Endothelial cell (in vitro differentiated cells): ENCODE measurements around the gene OR2L8. TPM values are rescaled to one million over a fixed set of nuclear protein-coding genes. Genes with fewer than 3 reads are reported as not detected.
"Not testable (repeated sequence)": the region's sequence is repeated elsewhere in the genome, so short reads cannot be mapped to it uniquely, and the experiment has no call there.

Experiments used
- DNase-seq: peaks from one replicate; pipeline ENCODE4 v3.0.0; 2021; ENCODE audit warnings: low spot score
- H3K27ac Mint-ChIP-seq: one replicate; pipeline ENCODE4 v1.8.0; 2021; ENCODE audit warnings: mixed read lengths, inconsistent platforms; ENCODE audit not compliant: unreplicated experiment
- H3K27me3 Mint-ChIP-seq: one replicate; pipeline ENCODE4 v1.8.0; 2021; ENCODE audit warnings: mild to moderate bottlenecking, moderate library complexity, mixed read lengths, inconsistent platforms; ENCODE audit not compliant: unreplicated experiment
- H3K36me3 Mint-ChIP-seq: one replicate; pipeline ENCODE4 v1.8.0; 2021; ENCODE audit warnings: mild to moderate bottlenecking, low read depth, mixed read lengths, inconsistent platforms; ENCODE audit not compliant: unreplicated experiment
- H3K4me1 Mint-ChIP-seq: one replicate; pipeline ENCODE4 v1.8.0; 2021; ENCODE audit warnings: mild to moderate bottlenecking, mixed read lengths, inconsistent platforms; ENCODE audit not compliant: unreplicated experiment
- H3K4me3 Mint-ChIP-seq: one replicate; pipeline ENCODE4 v1.8.0; 2021; ENCODE audit warnings: mild to moderate bottlenecking, mixed read lengths, inconsistent platforms; ENCODE audit not compliant: unreplicated experiment
- H3K9me3 Mint-ChIP-seq: one replicate; pipeline ENCODE4 v1.8.0; 2021; ENCODE audit warnings: mixed read lengths, inconsistent platforms; ENCODE audit not compliant: unreplicated experiment
- CTCF ChIP-seq: fragments of 200-600 bp; sonication (generic); IDR thresholded peaks from one replicate; pipeline ENCODE4 v1.5.0; 2021; ENCODE audit warnings: antibody characterized with exemption; ENCODE audit not compliant: unreplicated experiment
- total RNA-seq: library from RNA; stranded (reverse); fragmentation: NEBNext Ultra II Directional; extraction: Animal tissue kit (Norgen Biotek cat#: 25700); gene quantifications from one replicate; pipeline ENCODE4 v1.2.1, GENCODE V29; 2021; ENCODE audit not compliant: unreplicated experiment

The OR2L8 gene
- total RNA-seq, 1 donor from 2014 or later, result not detected

- H3K36me3 Mint-ChIP-seq, H3K27ac Mint-ChIP-seq, H3K9me3 Mint-ChIP-seq, H3K27me3 Mint-ChIP-seq, H3K4me1 Mint-ChIP-seq, H3K4me3 Mint-ChIP-seq: not testable (repeated sequence)
- peak; percentile 95 for TF ChIP-seq CTCF
- peak; percentile 82 for DNase-seq
Measured at GRCh38 chr1:247936965-247937734, 11.5 kb upstream of the OR2L8 start.

- no peaks in the 10 kb centered on the region for H3K27me3 Mint-ChIP-seq
- peaks cover 1% of the 10 kb centered on the region for H3K9me3 Mint-ChIP-seq
Measured at GRCh38 chr1:247942624-247943023, 6.0 kb upstream of the OR2L8 start.

GRCh38 chr1:247953408-247953807 is 4.8 kb downstream of the OR2L8 start:
- no peak for TF ChIP-seq CTCF
- H3K27ac Mint-ChIP-seq, result no peak overlapping the region
- no peaks in the 10 kb centered on the region for H3K27me3 Mint-ChIP-seq
- H3K36me3 Mint-ChIP-seq, result no peaks in the 10 kb centered on the region
- peaks cover 14% of the 10 kb centered on the region for H3K9me3 Mint-ChIP-seq
- H3K4me3 Mint-ChIP-seq, result no peak overlapping the region
- H3K4me1 Mint-ChIP-seq, result no peaks in the 10 kb centered on the region
- no peak for DNase-seq

More at GRCh38 chr1:247942624-247943023, 6.0 kb upstream of the OR2L8 start:
- TF ChIP-seq CTCF, result no peak
- Mint-ChIP-seq H3K36me3 (no peaks in the 10 kb centered on the region), H3K4me3 (no peak overlapping the region), H3K4me1 (no peaks in the 10 kb centered on the region), H3K27ac (no peak overlapping the region)
- no peak for DNase-seq

- Mint-ChIP-seq H3K4me3 (no peak overlapping the region), H3K4me1 (no peaks in the 10 kb centered on the region), H3K36me3 (no peaks in the 10 kb centered on the region), H3K27me3 (no peaks in the 10 kb centered on the region), H3K9me3 (peaks cover 17% of the 10 kb centered on the region), H3K27ac (no peak overlapping the region)
- no peak for TF ChIP-seq CTCF
- DNase-seq, result no peak
Measured at GRCh38 chr1:247961791-247962190, 13.1 kb downstream of the OR2L8 start.

- Mint-ChIP-seq H3K4me1 (no peaks in the 10 kb centered on the region), H3K36me3 (no peaks in the 10 kb centered on the region), H3K4me3 (no peak overlapping the region), H3K27ac (no peak overlapping the region), H3K9me3 (peaks cover 21% of the 10 kb centered on the region), H3K27me3 (no peaks in the 10 kb centered on the region)
- DNase-seq, result no peak
- no peak for TF ChIP-seq CTCF
Measured at GRCh38 chr1:247962911-247963588, 14.4 kb downstream of the OR2L8 start.
